HG03571 (cell line): ENCODE data around the gene CISD2.
"Not testable (repeated sequence)": the region's sequence is repeated elsewhere in the genome, so short reads cannot be mapped to it uniquely, and the experiment has no call there.

Source experiments
- ATAC-seq: cut with Tn5 transposase; IDR thresholded peaks from one replicate; pipeline ENCODE4 v1.9.1; 2021; ENCODE audit not compliant: unreplicated experiment

The CISD2 gene, protein sequence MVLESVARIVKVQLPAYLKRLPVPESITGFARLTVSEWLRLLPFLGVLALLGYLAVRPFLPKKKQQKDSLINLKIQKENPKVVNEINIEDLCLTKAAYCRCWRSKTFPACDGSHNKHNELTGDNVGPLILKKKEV

DNA sequence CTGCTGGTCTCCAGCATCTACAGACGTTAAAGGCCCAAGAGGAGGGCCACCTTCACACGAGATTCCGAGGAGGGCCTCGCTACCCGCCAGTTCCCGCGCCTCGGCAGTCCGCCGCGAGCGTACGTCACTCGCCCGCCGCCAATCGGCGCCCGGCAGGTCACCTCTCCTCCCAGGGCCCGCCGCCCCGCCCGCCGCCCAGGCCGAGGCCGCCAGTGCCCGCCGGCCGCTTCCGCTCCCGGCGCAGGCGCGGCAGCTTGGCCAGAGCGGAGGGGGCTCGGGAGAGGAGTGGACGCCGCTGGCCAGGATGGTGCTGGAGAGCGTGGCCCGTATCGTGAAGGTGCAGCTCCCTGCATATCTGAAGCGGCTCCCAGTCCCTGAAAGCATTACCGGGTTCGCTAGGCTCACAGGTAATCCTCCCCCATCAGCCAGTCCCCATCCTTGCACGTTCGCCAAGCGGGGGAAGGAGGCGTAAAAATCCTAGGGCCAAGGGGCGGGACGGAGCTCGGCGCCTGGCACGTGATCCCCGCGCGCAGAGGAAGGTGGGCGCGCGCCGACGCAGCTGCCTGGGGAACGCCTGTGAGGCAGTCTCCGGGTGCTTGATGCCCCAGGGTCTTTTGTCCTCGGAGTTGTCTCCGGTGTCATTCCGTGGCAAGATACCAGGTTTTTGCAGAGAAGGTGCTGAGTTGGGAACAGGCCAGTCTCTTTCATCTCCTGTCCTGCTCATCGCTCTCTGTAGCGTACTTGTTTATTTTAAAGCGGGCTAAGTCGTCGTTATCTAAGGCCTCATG lies at the start of gene CISD2:
CISD2 (plus strand) TSS at position 212 of the 788 bp plus-strand sequence; CDS start at position 305, 93 bp downstream.
- ATAC-seq: peak; percentile 90

DNA sequence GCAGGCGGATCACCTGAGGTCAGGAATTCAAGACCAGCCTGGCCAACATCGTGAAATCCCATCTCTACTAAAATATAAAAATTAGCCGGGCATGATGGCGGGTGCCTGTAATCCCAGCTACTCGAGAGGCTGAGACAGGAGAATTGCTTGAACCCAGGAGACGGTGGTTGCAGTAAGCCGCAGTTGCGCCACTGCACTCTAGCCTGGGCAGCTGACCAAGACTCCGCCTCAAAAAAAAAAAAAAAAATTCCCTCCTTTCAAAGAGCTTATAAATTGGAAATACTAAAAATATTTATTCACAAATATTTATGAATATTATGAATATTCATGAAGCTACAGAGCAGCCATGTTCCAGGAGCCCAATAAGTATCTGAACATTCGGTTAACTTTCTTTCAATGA lies 49.7 kb upstream of the CISD2 start:
- ATAC-seq: not testable (repeated sequence)

DNA sequence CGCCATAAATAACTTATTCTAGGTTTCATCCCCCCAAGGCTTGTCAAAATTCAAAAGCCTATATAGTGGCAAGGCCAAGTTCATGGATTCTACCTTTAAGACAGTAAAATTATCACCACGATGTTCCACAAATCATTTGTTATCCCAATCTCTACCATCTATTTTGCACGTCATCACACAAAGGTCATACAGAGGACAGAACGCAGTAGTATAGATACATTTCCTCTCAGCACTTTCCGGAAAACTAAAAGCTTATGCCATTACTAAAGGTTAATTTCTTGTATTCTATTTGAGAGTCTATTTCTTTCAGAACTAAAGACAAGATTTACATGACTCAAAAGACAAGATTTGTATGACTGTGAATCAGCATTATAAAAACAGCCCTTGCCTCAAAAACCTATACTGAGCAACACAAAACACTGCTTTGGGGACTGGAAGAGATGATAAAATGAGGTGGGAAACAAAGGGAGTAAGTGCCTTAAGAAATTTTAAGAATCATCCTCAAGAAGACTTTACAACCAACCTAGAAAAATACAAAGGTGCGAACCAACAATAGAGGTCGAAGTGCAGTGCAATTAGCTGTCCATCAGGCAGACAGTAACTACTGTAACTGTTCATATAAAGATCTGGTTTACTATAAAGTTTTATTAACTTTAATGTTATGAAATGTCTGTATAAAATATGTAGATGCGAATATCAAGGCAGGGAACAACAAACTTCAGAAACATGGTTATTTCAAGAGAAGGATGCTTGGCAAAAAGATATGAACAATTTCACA lies 49.0 kb upstream of the CISD2 start:
- ATAC-seq: no peak

DNA sequence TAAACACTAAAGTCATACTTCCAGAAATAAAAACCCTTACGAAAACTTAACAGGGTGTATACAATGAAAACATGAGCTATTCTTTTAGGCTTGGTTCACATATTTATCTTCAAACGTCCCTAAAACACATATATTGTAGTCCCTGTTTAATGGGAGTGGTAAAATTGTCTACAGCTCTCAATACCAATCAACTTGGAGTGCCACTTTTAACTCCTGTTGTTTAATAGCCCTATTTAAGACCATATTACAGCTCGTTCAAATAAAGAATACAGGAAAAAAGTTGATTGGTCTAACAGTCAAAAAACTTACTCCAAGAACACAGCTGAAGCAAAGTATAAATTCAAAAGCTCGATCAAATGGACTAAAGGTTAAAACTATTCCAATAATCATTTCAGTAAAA lies 45.3 kb upstream of the CISD2 start:
- ATAC-seq: no peak

DNA sequence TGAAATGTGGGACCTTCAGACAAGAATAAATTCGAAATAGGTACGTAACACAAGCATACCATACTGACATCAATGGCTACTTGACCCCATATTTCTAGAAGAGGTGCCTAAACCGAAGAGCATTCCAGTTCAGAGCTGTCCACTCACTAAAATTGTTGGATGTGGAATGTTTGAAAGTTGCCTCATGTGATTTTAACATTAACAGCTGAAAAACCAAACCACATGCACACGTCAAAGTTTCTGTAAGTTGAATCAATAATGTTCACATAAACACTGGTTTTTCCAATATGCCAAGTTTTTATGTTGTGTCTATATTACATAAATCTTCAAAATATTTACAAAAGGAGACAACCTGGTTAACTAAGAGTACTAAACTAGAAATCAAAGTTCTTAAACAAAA lies 44.9 kb upstream of the CISD2 start:
- no peak for ATAC-seq

GRCh38 chr4:102824398-102824797 lies 44.4 kb upstream of the CISD2 start:
- no peak for ATAC-seq

- ATAC-seq: no peak
These were observed 43.3 kb upstream of the CISD2 start for GRCh38 chr4:102825261-102826091.

- no peak for ATAC-seq
These were observed 42.5 kb upstream of the CISD2 start for GRCh38 chr4:102826105-102826889.

DNA sequence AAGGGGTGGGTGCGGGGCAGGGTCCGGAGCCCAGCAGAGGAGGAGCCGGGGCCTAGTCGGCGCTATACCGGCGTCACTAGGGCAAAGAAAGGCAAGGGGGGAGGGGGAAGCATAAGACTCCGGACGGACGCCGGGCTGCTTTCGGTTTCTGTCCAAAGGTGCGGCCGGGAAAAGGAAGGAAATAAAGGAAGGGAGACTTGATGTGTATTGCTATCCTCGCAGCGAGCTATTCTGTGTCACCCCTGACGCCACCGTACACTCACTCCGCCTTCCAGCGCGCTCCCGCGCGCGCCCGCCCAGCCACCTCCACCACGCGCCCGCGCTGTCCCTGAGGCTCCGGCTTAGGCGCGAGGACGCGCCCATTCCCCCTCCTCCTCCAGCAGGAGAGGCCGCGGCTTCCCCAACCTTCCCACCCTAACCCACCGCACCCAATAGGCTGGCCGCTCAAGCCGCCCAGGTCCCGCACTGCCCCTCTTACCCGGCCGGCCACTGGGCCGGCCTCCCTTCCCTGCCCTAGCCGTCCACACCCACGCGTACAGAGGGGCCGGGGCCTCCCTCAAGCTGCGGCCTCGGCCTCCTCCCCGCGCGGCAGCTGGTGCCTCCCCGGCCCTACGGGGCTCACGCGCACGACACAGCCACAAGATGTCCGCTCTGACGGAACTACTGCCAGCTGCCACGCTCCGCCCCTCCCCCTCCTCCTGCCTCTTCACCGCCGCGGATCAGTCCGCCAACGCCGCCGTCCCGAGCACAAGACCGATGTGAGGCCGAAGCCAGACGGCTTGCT lies 41.7 kb upstream of the CISD2 start, which contains the start of gene UBE2D3:
UBE2D3 (minus strand) TSS at position 662 of the 784 bp plus-strand sequence. CDS start 1,043 bp downstream, outside the sequence.
- ATAC-seq: peak; percentile 25

GRCh38 chr4:102827674-102828496 lies 40.9 kb upstream of the CISD2 start:
- ATAC-seq: peak; percentile 71

- no peak for ATAC-seq
These were observed 40.3 kb upstream of the CISD2 start for GRCh38 chr4:102828497-102828808.

- no peak for ATAC-seq
These were observed 39.0 kb upstream of the CISD2 start for GRCh38 chr4:102829803-102830202.

DNA sequence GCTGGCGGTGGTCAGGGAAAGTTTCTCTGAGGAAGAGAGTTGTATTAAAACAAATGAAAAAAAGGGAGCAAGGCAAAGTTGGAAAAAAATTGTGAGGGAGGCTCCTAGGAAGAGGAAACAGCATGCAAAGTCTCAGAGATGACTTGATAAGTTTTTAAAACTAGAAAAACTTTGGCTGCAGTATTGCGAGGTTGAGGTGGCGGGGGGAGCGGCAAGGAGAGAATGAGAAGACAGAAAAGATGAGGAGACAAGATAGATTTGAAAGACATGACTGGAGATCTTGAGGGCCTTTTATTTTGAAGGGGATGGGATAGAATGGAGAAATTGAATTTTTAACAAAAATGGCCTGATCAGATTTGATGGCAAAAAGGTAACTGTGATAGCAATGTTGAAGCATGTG lies 36.7 kb upstream of the CISD2 start:
- ATAC-seq: no peak

GRCh38 chr4:102832667-102833066 lies 36.1 kb upstream of the CISD2 start:
- no peak for ATAC-seq

DNA sequence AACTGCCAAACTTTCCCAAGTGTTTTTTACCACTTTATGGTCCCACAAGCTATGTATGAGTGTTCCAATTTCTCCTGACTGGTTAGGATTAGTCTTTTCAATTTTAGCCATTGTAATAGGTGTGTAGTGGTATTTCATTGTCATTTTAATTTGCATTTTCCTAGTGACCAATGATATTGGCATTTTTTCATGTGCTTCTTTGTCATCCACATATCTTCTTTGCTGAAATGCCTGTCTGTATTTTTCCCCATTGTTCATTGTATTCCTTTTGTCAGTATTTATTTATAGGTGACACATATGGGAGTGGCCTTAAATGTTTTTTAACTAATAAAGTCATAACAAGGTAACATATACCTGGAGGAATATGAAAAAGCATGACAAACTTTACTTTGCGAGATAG lies 32.2 kb upstream of the CISD2 start:
- no peak for ATAC-seq

DNA sequence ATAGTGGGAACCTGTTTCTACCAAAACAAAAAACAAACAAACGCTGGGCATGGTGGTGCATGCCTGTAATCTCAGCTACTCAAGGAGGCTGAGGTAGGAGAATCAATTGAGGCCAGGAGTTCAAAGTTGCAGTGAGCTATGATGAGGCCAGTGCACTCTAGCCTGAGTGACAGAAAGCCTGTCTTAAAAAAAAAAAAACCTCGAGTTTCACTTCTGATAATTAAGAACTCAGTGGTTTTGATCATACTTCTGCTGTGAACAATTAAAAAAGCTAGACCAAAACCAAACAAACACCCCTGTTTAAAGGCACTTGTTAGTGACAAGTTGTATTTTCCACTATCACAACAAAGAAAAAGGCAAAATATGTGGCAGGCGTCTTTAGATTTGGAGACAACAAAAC lies 26.4 kb upstream of the CISD2 start:
- no peak for ATAC-seq

- ATAC-seq: no peak
These were observed 25.5 kb upstream of the CISD2 start for GRCh38 chr4:102843273-102843672.

- no peak for ATAC-seq
These were observed 24.9 kb upstream of the CISD2 start for GRCh38 chr4:102843938-102844337.

DNA sequence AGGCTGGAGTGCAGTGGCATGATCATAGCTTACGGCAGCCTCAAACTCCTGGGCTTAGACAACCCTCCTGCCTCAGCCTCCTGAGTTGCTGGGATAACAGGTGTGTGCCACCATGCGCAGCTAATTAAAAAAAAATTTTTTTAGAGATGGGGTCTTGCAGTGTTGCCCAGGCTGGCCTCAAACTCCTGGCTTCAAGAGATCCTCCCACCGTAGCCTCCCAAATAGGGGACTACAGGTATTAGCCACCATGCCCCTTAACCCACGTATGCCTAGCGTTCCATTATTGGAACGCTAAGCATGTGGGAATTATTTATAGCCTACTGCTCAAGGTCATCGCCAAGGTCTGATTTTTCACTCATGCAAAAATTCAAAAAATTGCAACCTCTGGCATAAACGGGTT lies 21.1 kb upstream of the CISD2 start:
- ATAC-seq: no peak
